HEK293 (cell line): ENCODE data around the gene TMEM187.

ENCODE experiments used
- BCL11A ChIP-seq: fragments of 450-650 bp; formaldehyde crosslinking; IDR thresholded peaks from 2 replicates; pipeline ENCODE4 v1.5.1; 2016; ENCODE audit warnings: low read depth, missing biosample characterization, missing genetic modification characterization
- BCL6B ChIP-seq: fragments of 450-650 bp; formaldehyde crosslinking; IDR thresholded peaks from 2 replicates; pipeline ENCODE4 v1.5.1; 2017; ENCODE audit warnings: missing biosample characterization, missing genetic modification characterization
- CTCF ChIP-seq: fragments of 450-650 bp; formaldehyde crosslinking; IDR thresholded peaks from 2 replicates; pipeline ENCODE4 v1.5.1; 2016; ENCODE audit warnings: missing biosample characterization, missing genetic modification characterization
- KLF16 ChIP-seq: fragments of 450-650 bp; formaldehyde crosslinking; IDR thresholded peaks from 2 replicates; pipeline ENCODE4 v1.5.1; 2017; ENCODE audit warnings: missing biosample characterization, missing genetic modification characterization
- MYNN ChIP-seq: fragments of 450-650 bp; formaldehyde crosslinking; IDR thresholded peaks from 2 replicates; pipeline ENCODE4 v1.5.1; 2016; ENCODE audit warnings: missing biosample characterization, missing genetic modification characterization, borderline replicate concordance
- TCF7L2 ChIP-seq: IDR thresholded peaks from 2 replicates; pipeline ENCODE4 v1.6.1; 2011; ENCODE audit warnings: low read depth, mild to moderate bottlenecking, inconsistent platforms, low read length, moderate library complexity, borderline replicate concordance
- ZBTB26 ChIP-seq: fragments of 450-650 bp; formaldehyde crosslinking; optimal IDR thresholded peaks from 2 replicates; pipeline ENCODE3; 2016; ENCODE audit warnings: missing biosample characterization, mild to moderate bottlenecking, missing genetic modification characterization
- ZFHX2 ChIP-seq: fragments of 450-650 bp; formaldehyde crosslinking; conservative IDR thresholded peaks from 2 replicates; pipeline ENCODE4 v1.5.1; 2016; ENCODE audit warnings: missing biosample characterization, missing genetic modification characterization
- ZFP37 ChIP-seq: fragments of 450-650 bp; formaldehyde crosslinking; IDR thresholded peaks from 2 replicates; pipeline ENCODE4 v1.5.1; 2016; ENCODE audit warnings: missing biosample characterization, missing genetic modification characterization
- ZNF121 ChIP-seq: fragments of 450-650 bp; formaldehyde crosslinking; IDR thresholded peaks from 2 replicates; pipeline ENCODE4 v1.5.1; 2016; ENCODE audit warnings: missing biosample characterization, missing genetic modification characterization
- ZNF521 ChIP-seq: fragments of 450-650 bp; formaldehyde crosslinking; IDR thresholded peaks from 2 replicates; pipeline ENCODE4 v1.5.1; 2017; ENCODE audit warnings: missing biosample characterization, mild to moderate bottlenecking, missing genetic modification characterization
- ZNF596 ChIP-seq: fragments of 450-650 bp; IDR thresholded peaks from 2 replicates; pipeline ENCODE4 v1.5.0; 2018; ENCODE audit warnings: missing biosample characterization, mild to moderate bottlenecking, missing genetic modification characterization, moderate library complexity

GRCh38 chrX:154021131-154021611 is 48.6 kb downstream of the TMEM187 start:
- no peak for TF ChIP-seq ZBTB26 (tag by site-specific recombination)
- no peak for TF ChIP-seq MYNN (tag by site-specific recombination)
- no peak for TF ChIP-seq KLF16 (tag by site-specific recombination)
- peak; percentile 58 for TF ChIP-seq CTCF
- no peak for TF ChIP-seq ZFP37 (tag by site-specific recombination)
- TF ChIP-seq BCL11A (tag by site-specific recombination) = no peak
- no peak for TF ChIP-seq ZNF596 (tag by site-specific recombination)
- no peak for TF ChIP-seq ZNF121 (tag by site-specific recombination)
- no peak for TF ChIP-seq ZNF521 (tag by site-specific recombination)
- TF ChIP-seq ZFHX2 (tag by site-specific recombination) = no peak
- TF ChIP-seq TCF7L2 = no peak
- no peak for TF ChIP-seq BCL6B (tag by site-specific recombination)
